OCI-LY3 (cell line): ENCODE measurements around the gene TECPR2.

Experiments used
- H2AFZ ChIP-seq: fragments of 200-600, 300-600 bp; shearing (Covaris generic); 2 replicates; pipeline ENCODE4 v1.6.0; 2014; ENCODE audit warnings: antibody characterized with exemption, low read depth, low read length
- H3K27ac ChIP-seq: fragments of 200-600, 300-600 bp; sonication (generic); 2 replicates; pipeline ENCODE4 v1.5.1; 2014; ENCODE audit warnings: mild to moderate bottlenecking, low read length, moderate library complexity, mixed read lengths
- H3K27me3 ChIP-seq: fragments of 200-600, 300-600 bp; sonication (generic); 2 replicates; pipeline ENCODE4 v1.6.1; 2014; ENCODE audit warnings: low read depth, low read length, mixed read lengths
- H3K36me3 ChIP-seq: fragments of 200-600, 300-600 bp; sonication (generic); replicated peaks from 2 replicates; pipeline ENCODE3; 2014; ENCODE audit warnings: low read depth, low read length, mixed read lengths
- H3K4me1 ChIP-seq: fragments of 300-600, 200-600 bp; sonication (generic); 2 replicates; pipeline ENCODE4 v1.6.1; 2014; ENCODE audit warnings: low read length, mixed read lengths
- H3K4me2 ChIP-seq: fragments of 200-600, 300-600 bp; sonication (generic); 2 replicates; pipeline ENCODE4 v1.6.1; 2014; ENCODE audit warnings: low read length, mixed read lengths
- H3K4me3 ChIP-seq: fragments of 300-600, 200-600 bp; sonication (generic); 2 replicates; pipeline ENCODE4 v1.5.1; 2014; ENCODE audit warnings: antibody characterized with exemption, mild to moderate bottlenecking, low read length, moderate library complexity
- H3K79me2 ChIP-seq: fragments of 300-600, 200-600 bp; shearing (Covaris generic); 2 replicates; pipeline ENCODE4 v1.6.1; 2014; ENCODE audit warnings: mild to moderate bottlenecking, low read length, mixed read lengths
- H3K9ac ChIP-seq: fragments of 300-600, 200-600 bp; shearing (Covaris generic); 2 replicates; pipeline ENCODE4 v1.6.0; 2014; ENCODE audit warnings: mild to moderate bottlenecking, low read length, moderate library complexity
- H3K9me3 ChIP-seq: fragments of 200-600, 300-600 bp; shearing (Covaris generic); 2 replicates; pipeline ENCODE4 v1.6.1; 2014; ENCODE audit warnings: low read length, mixed read lengths; ENCODE audit not compliant: insufficient read depth
- H4K20me1 ChIP-seq: fragments of 200-600, 300-600 bp; sonication (generic); 2 replicates; pipeline ENCODE4 v1.6.1; 2016; ENCODE audit warnings: low read length, mixed read lengths; ENCODE audit not compliant: insufficient read depth
- CTCF ChIP-seq: fragments of 200-600, 300-600 bp; sonication (generic); IDR thresholded peaks from 2 replicates; pipeline ENCODE4 v1.5.1; 2014; ENCODE audit warnings: antibody characterized with exemption, low read length, low read depth
- EZH2phosphoT487 ChIP-seq: fragments of 200-600 bp; shearing (Covaris generic); IDR thresholded peaks from 2 replicates; pipeline ENCODE4 v1.6.1; 2018; ENCODE audit warnings: antibody characterized with exemption, mixed run types, low read depth

TECPR2 gene

GRCh38 chr14:102457509-102457908, 94.8 kb downstream of the TECPR2 start:
- no peak overlapping the region for H3K4me3 ChIP-seq
- H3K27me3 ChIP-seq = no peaks in the 10 kb centered on the region
- H3K36me3 ChIP-seq = peaks cover 2% of the 10 kb centered on the region
- no peak overlapping the region for H3K9ac ChIP-seq
- no peak for TF ChIP-seq CTCF
- TF ChIP-seq EZH2phosphoT487 = no peak
- no peak overlapping the region for H3K4me2 ChIP-seq
- no peak overlapping the region for H2AFZ ChIP-seq
- H3K4me1 ChIP-seq = no peaks in the 10 kb centered on the region
- no peak overlapping the region for H3K27ac ChIP-seq
- no peaks in the 10 kb centered on the region for H4K20me1 ChIP-seq
- no peaks in the 10 kb centered on the region for H3K9me3 ChIP-seq
- H3K79me2 ChIP-seq = no peaks in the 10 kb centered on the region

GRCh38 chr14:102461490-102462338, 99.0 kb downstream of the TECPR2 start:
- H3K4me1 ChIP-seq = no peaks in the 10 kb centered on the region
- no peak overlapping the region for H3K4me3 ChIP-seq
- no peaks in the 10 kb centered on the region for H4K20me1 ChIP-seq
- H3K36me3 ChIP-seq = peaks cover 2% of the 10 kb centered on the region
- H3K9me3 ChIP-seq = no peaks in the 10 kb centered on the region
- no peaks in the 10 kb centered on the region for H3K79me2 ChIP-seq
- H3K27ac ChIP-seq = no peak overlapping the region
- H3K27me3 ChIP-seq = no peaks in the 10 kb centered on the region
- H2AFZ ChIP-seq = no peak overlapping the region
- no peak overlapping the region for H3K9ac ChIP-seq
- TF ChIP-seq EZH2phosphoT487 (no peak), CTCF (no peak)
- no peak overlapping the region for H3K4me2 ChIP-seq

GRCh38 chr14:102462391-102462790, 99.7 kb downstream of the TECPR2 start:
- TF ChIP-seq CTCF = no peak
- Histone ChIP-seq H3K9me3 (no peaks in the 10 kb centered on the region), H3K36me3 (peaks cover 2% of the 10 kb centered on the region), H3K4me3 (no peak overlapping the region), H2AFZ (no peak overlapping the region), H3K27ac (no peak overlapping the region), H3K9ac (no peak overlapping the region), H3K27me3 (no peaks in the 10 kb centered on the region), H3K4me2 (no peak overlapping the region), H4K20me1 (no peaks in the 10 kb centered on the region), H3K79me2 (no peaks in the 10 kb centered on the region), H3K4me1 (no peaks in the 10 kb centered on the region)

GRCh38 chr14:102464006-102464405, 101.3 kb downstream of the TECPR2 start:
- H3K4me3 ChIP-seq = no peak overlapping the region
- no peaks in the 10 kb centered on the region for H3K4me1 ChIP-seq
- no peak overlapping the region for H3K9ac ChIP-seq
- no peaks in the 10 kb centered on the region for H4K20me1 ChIP-seq
- no peak overlapping the region for H3K27ac ChIP-seq
- no peak overlapping the region for H3K4me2 ChIP-seq
- H3K36me3 ChIP-seq = no peaks in the 10 kb centered on the region
- H2AFZ ChIP-seq = no peak overlapping the region
- no peaks in the 10 kb centered on the region for H3K79me2 ChIP-seq
- no peaks in the 10 kb centered on the region for H3K27me3 ChIP-seq
- no peak for TF ChIP-seq CTCF
- TF ChIP-seq EZH2phosphoT487 = no peak
- no peaks in the 10 kb centered on the region for H3K9me3 ChIP-seq
